Thyroid gland (tissue), 4 donors: ENCODE measurements around the gene TRABD2B.

Source experiments
- POLR2A ChIP-seq, 2 donors: fragments of 450-650 bp; IDR thresholded peaks; one replicate each; pipeline ENCODE4 v1.6.1; 2017; ENCODE audit warnings: antibody characterized with exemption in 2 of 2, mild to moderate bottlenecking in 2 of 2, moderate library complexity in 1 of 2
- TF ChIP-seq, protein P1 (sequence below), 6 experiments: fragments of 200-600 bp in 3 of 6; fragments of 450-650 bp in 3 of 6; sonication (generic) in 3 of 6; IDR thresholded peaks; one replicate each; pipeline ENCODE4 v1.5.1; 2016 to 2019; ENCODE audit warnings: antibody characterized with exemption in 6 of 6, mild to moderate bottlenecking in 2 of 6, inconsistent platforms in 1 of 6, moderate library complexity in 1 of 6

DNA sequence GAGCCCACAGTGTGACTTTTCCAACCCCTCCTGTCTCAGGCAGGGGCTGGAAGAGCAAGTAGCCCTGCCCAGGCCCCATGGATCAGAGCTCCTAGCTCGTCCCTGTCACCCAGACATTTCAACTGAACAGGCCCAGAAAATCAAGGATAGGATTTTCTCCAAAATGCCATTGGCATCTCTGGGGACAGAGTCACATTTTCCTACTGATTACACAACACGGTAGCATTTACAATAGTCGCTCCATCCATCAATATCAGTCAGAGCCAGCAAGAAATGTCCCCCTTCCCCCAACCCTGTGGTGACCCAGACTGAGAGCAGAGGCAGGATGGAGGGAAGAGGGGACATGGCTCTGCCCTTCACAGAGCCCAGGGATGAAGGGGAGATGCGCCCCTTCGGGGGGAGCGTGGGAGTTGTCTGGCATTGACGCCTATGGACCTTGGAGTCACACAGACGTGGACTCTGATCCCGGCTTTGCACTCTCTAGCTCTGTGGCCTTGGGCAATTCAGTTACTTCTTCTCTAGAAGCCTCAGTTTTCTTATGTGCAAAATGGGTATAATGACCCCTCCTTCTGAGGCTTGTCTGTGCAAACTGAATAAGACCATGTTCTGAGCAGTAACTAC, 283.7 kb downstream of the TRABD2B start:
- TF ChIP-seq, protein P1, sequence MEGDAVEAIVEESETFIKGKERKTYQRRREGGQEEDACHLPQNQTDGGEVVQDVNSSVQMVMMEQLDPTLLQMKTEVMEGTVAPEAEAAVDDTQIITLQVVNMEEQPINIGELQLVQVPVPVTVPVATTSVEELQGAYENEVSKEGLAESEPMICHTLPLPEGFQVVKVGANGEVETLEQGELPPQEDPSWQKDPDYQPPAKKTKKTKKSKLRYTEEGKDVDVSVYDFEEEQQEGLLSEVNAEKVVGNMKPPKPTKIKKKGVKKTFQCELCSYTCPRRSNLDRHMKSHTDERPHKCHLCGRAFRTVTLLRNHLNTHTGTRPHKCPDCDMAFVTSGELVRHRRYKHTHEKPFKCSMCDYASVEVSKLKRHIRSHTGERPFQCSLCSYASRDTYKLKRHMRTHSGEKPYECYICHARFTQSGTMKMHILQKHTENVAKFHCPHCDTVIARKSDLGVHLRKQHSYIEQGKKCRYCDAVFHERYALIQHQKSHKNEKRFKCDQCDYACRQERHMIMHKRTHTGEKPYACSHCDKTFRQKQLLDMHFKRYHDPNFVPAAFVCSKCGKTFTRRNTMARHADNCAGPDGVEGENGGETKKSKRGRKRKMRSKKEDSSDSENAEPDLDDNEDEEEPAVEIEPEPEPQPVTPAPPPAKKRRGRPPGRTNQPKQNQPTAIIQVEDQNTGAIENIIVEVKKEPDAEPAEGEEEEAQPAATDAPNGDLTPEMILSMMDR (IDR thresholded peaks at IDR 0.05), result no peak
- no peak for TF ChIP-seq POLR2A (IDR thresholded peaks at IDR 0.05)
